Bronchial epithelial cell (primary cell): ENCODE measurements around the gene LYST. TPM values are rescaled to one million over a fixed set of nuclear protein-coding genes. Genes with fewer than 3 reads are reported as not detected.

Source experiments
- DNase-seq: peaks from one replicate; pipeline ENCODE4 v3.0.0-alpha.2; 2010; ENCODE audit warnings: low read depth
- FAIRE-seq: peaks from 2 replicates; lab custom pipeline; 2011; peaks lifted over from hg19 to GRCh38; lab: Jason Lieb, UNC
- H3K27me3 ChIP-seq: 2 replicates; pipeline ENCODE4 v1.5.1; 2011; ENCODE audit warnings: low read length; ENCODE audit not compliant: control insufficient read depth, insufficient read depth
- H3K36me3 ChIP-seq: 2 replicates; pipeline ENCODE4 v1.5.1; 2011; ENCODE audit warnings: low read length; ENCODE audit not compliant: control insufficient read depth, insufficient read depth
- H3K4me3 ChIP-seq: 2 replicates; pipeline ENCODE4 v1.5.1; 2011; ENCODE audit warnings: mild to moderate bottlenecking, low read depth, low read length, control low read depth
- CTCF ChIP-seq: IDR thresholded peaks from 2 replicates; pipeline ENCODE4 v1.5.1; 2011; ENCODE audit warnings: mild to moderate bottlenecking, moderate library complexity, low read length, control low read depth, inconsistent platforms; ENCODE audit not compliant: insufficient read depth, severe bottlenecking
- total RNA-seq: library from RNA; depleted of rRNA; stranded (reverse); fragments of >200 nt; gene quantifications from 2 replicates; pipeline ENCODE4 v1.2.1, GENCODE V29; 2014

The LYST gene
- total RNA-seq, 1 donor from 2014 or later, result 14.0 TPM

GRCh38 chr1:235722858-235723257, 143.8 kb downstream of the LYST start:
- no peaks in the 10 kb centered on the region for H3K27me3 ChIP-seq
- FAIRE-seq (no peak), DNase-seq (no peak)
- TF ChIP-seq CTCF, result no peak
- no peak overlapping the region for H3K4me3 ChIP-seq
- H3K36me3 ChIP-seq, result no peaks in the 10 kb centered on the region

GRCh38 chr1:235721982-235722381, 144.7 kb downstream of the LYST start:
- H3K36me3 ChIP-seq, result peaks cover 2% of the 10 kb centered on the region
- TF ChIP-seq CTCF, result no peak

GRCh38 chr1:235720544-235720943, 146.2 kb downstream of the LYST start:
- DNase-seq (peak; percentile 93), FAIRE-seq (no peak)
- Histone ChIP-seq H3K27me3 (no peaks in the 10 kb centered on the region), H3K36me3 (peaks cover 2% of the 10 kb centered on the region), H3K4me3 (no peak overlapping the region)
- no peak for TF ChIP-seq CTCF

More at GRCh38 chr1:235721982-235722381, 144.7 kb downstream of the LYST start:
- FAIRE-seq (no peak), DNase-seq (no peak)
- Histone ChIP-seq H3K27me3 (no peaks in the 10 kb centered on the region), H3K4me3 (no peak overlapping the region)

- Histone ChIP-seq H3K27me3 (no peaks in the 10 kb centered on the region), H3K36me3 (peaks cover 3% of the 10 kb centered on the region), H3K4me3 (no peak overlapping the region)
- DNase-seq, result no peak
- FAIRE-seq, result no peak
- TF ChIP-seq CTCF, result no peak
Measured at GRCh38 chr1:235714205-235714897, 152.4 kb downstream of the LYST start.

GRCh38 chr1:235712812-235713211, 153.9 kb downstream of the LYST start:
- H3K36me3 ChIP-seq, result peaks cover 3% of the 10 kb centered on the region
- no peak for TF ChIP-seq CTCF
- peak; percentile 22 for DNase-seq
- H3K4me3 ChIP-seq, result no peak overlapping the region
- no peaks in the 10 kb centered on the region for H3K27me3 ChIP-seq
- FAIRE-seq, result no peak

GRCh38 chr1:235710687-235711086, 156.0 kb downstream of the LYST start:
- H3K4me3 ChIP-seq, result no peak overlapping the region
- no peaks in the 10 kb centered on the region for H3K27me3 ChIP-seq
- DNase-seq, result no peak
- TF ChIP-seq CTCF, result no peak
- peaks cover 1% of the 10 kb centered on the region for H3K36me3 ChIP-seq
- FAIRE-seq, result no peak
